Transverse colon (tissue), 3 donors: ENCODE measurements around the gene PANK4.

Experiments used
- CTCF ChIP-seq, 5 experiments: fragments of 200-600 bp in 3 of 5; fragments of 450-650 bp in 2 of 5; sonication (generic) in 3 of 5; IDR thresholded peaks; 1 replicate in 2 of 5; 2 replicates in 3 of 5; pipeline ENCODE4 v1.5.1; 2016 to 2017; ENCODE audit warnings: antibody characterized with exemption in 5 of 5, inconsistent platforms in 3 of 5, mild to moderate bottlenecking in 2 of 5, moderate library complexity in 1 of 5
- POLR2A ChIP-seq: fragments of 450-650 bp; IDR thresholded peaks from one replicate; pipeline ENCODE4 v1.6.1; 2016; ENCODE audit warnings: antibody characterized with exemption, mild to moderate bottlenecking, moderate library complexity

GRCh38 chr1:2519729-2520128, 6.7 kb downstream of the PANK4 start:
- TF ChIP-seq CTCF (IDR thresholded peaks at IDR 0.05) (no peak), POLR2A (no peak)
